GM18861 (cell line): ENCODE data around the gene CDK18.

Experiments used
- ATAC-seq: cut with Tn5 transposase; IDR thresholded peaks from one replicate; pipeline ENCODE4 v1.9.1; 2021; ENCODE audit not compliant: unreplicated experiment

CDK18 gene

DNA sequence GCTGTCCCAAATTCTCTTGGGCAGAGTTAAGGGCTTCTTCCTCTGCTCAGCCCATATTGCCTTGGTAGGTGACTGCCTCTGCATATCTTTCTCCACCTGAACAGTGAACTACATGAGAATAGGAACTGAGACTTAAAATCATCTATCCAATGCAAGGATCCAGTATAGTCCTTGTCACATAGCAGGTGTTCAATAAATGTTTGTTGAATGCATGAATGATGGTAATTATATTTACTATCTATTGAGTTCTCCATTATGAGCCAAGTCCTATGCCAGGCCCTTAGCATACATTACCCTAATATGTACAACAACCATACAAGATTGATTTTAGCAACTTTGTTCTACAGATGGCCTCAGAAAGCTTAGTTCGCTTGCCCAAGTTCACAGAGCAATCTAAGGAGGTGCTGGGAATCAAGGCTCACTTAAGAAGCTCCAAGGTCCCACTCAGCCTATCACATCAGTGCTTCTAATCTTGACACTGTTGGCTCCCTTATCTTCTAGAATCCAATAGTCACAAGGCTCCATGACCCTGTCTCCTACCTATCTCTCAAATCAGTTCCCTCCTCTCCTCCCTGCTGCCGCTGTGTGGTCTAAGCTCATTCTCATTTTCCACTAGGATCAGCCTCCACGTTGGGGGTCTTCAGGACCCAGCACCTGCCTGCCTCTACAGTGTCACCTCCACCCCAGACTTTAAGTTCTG, 2.2 kb upstream of the CDK18 start:
- no peak for ATAC-seq

DNA sequence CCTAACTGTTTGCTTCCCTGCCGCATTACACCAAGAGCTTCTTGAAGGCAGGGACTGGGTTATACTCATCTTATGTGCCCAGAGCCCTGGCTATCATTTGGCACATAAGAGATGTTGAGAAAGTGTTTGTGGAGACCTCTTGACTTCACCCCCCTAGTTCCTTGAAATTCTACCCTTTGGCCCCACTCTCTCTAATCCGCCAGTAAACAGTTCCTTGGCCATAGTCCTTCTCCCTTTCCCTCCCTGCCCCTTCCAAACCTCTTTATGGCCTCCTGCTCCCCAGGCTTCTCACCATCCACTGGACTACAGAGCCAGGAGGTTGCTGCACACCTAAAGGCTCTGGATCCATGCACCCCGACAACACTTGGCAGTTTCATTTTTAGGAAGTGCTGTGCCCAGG, 1.5 kb upstream of the CDK18 start:
- ATAC-seq = no peak

DNA sequence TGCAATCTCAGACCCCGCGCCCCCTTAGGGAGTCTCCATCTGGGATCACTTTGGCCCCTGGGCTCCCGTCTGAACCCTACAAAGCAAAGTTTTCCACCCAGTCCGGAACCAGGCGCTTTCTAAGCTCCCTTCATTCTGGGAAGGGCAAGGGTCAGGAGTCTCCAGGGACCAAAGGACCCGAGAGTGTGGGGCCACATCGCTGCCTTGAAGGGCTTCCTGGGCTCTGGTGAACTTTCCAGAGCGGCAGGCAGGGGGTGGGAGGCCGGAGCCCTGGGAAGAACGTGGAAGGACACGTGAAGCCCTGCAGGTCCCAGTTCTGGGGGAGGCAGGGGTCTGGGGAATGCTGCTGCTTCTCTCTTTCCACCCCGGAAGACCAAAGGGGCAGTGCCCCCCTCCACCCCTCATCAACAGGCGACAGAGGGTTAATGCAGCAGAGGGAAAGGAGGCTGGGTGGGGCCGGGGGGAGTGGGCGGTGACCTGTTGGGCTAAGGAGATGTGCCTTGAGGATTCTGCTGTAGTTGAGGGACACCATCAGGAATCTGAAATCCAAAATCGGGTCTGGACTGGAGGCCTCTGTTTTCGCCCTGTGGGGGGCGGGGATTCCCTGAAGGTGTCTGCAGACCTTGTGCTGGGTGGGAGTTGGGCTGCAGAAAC, 734 bp downstream of the CDK18 start:
- ATAC-seq = no peak

DNA sequence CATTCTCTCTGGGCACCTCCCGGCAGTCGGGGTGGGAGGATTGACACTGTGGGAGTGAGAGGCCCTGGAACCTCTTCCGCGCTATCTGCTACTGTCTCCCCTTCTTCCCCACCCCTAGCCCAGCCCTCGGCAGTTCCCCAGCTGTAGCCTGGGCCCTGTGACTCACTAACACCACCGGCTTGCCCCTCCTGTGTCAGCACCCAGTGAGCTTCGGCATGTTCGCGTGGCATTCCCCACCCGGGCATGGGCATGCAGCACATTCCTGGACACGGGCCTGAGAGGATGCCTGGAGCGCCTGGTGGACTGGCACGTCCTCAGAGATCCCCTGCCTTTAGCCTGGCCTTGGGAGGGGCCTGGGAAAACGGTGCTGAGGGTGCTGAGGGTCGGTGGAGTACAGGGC, 1.3 kb downstream of the CDK18 start:
- ATAC-seq = no peak

DNA sequence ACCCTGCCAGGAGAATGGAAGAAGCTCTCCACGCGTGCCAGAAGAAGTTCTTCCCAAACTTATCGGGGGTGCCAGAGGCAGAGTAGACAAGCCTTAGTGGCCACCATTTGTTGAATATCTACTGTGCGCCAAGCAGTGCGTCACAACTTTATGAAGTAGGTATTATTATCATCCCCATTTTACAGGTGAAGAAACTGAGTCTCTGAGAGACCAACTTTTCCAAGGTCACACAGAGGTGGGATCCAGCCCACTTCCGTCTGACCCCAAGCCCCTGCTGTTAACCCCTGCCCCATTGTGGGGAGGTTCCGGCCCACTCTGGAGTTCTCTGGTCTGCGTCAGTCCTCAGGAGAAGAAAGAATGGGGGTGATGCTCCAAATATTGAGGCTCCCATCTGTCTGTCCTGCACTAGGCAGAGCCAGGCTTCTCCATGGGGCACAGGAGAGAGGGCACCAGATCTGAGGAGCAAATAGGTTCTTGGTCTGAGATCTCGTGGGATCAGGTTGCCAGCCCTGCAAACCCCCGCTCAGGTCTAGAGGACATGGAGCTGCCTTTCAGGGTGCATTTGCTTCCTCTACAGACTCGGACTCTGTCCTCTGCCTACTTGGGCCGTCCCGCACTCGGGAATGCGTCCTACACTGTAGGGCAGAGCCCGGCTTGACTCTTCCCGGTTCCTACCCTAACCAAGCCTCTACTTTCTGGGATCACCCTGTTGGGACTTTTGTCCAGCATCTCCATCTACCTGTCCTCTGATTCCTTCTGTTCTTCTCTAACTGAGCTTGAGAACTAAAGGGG, 2.1 kb downstream of the CDK18 start:
- ATAC-seq = no peak

DNA sequence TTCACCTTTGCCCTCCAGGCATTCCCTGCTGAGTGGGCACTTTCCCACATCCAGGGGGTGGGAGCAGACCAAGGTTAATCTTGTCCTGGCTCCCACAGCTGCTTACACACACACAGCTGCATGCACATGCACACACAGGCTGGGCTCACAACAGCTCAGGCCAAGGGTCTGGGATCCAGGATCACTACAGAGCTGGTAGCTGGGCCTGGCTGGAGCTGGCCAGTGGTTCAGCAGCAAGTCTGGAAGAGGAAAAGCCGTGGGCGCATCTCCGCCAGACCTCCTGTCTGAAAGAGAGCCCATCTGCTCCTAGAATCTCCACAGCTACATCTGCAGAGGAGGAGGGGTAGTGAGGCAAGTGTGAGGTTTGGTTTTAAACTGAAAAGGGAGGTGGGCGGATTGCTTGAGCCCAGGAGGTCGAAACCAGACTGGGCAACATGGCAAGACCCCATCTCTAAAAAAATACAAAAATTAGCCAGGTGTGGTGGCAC, 3.8 kb downstream of the CDK18 start:
- no peak for ATAC-seq

DNA sequence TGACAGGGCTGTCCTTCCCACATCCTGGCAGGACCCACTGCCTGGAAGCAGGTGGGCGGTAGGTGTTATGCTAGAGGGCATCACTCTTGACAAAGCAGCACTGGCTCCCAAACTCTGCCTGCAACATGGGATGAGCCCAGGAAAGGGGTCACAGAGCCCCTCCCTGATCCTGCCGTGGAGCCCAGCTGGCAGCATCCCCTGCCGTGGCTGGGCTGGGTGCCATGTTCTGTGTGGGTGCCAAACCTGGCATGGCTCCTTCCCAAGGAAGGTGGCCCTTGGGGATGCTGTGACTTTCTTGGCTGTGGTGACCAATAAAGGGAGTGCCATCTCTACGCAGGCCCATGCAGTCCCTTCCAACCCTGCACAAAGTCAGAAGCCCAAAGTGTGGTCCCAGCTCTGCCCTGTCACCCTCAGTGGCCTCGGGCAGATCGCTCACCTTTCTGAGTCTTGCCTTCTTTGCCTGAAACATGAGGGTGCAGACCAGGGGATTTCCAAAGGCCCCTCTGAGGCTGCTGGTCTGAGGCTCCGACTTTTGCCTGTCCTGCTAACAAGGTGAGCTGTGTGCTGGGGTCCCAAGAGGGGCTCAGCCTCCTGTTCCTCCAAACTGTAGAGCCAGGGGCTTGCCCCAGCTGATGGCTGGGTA, 6.0 kb downstream of the CDK18 start:
- ATAC-seq = no peak

DNA sequence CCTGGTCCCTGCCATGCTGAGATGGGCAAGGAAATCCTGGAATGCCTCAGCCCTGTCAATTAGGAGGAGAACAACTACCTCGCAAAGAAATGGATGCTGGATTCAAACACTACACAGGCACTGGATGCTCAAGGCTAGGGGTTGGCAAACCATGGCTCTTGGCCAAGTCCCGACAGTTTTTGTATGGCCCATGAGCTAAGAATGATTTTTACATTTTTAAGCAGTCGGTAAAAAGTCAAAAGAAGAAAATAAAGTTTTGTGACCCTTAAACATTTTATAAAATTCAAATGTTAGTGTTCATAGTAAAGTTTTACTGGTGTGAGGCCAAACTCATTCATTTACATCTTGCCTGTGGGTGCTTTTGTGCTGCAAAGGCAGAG, 6.5 kb downstream of the CDK18 start:
- ATAC-seq = no peak

DNA sequence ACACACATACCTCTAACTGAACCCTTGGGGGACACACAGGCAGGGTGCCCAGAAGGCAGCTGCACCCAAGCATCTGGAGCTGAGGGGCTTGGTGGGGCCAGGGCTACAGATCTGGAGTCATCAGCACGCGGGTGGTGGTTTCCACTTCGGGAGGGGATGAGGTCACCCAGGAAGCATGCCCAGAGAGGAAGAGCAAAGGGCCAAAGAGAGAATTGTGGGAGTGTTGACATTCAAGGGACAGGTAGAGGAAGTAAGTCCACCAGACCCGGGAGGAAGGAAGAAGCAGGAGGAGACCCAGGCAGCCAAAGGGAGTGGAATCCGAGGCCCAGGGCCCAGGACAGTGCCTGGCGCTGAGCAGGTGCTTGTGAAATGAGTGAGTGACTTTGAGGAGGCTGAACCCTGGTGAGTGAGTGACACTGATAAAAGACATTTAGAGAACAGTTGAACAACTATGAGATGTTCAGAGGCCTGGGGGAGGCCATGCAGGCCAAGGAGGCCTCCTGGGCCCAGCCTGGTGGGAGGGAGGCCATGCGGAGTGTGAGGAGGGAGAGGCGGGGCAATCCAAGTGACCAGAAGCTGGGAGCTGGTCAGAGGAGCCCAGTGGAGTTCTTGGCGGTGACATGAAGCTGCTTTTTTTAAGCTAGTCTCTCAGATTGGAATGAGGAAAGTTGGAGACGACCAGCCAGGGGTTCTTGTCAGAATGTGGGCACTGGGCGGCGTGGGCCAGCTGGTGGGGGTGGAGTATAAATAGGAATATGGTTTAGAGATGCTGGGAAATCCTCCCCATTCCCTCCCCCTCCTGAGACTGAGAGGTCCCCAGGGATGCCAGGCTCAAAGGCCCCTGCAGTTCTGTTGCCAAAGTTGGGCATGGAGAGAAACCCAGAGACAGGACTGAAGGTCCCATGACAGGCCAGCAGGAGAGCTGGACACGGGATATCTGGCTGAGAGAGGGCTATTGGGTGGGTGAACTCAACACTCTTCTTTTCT, 7.9 kb downstream of the CDK18 start:
- ATAC-seq = no peak

DNA sequence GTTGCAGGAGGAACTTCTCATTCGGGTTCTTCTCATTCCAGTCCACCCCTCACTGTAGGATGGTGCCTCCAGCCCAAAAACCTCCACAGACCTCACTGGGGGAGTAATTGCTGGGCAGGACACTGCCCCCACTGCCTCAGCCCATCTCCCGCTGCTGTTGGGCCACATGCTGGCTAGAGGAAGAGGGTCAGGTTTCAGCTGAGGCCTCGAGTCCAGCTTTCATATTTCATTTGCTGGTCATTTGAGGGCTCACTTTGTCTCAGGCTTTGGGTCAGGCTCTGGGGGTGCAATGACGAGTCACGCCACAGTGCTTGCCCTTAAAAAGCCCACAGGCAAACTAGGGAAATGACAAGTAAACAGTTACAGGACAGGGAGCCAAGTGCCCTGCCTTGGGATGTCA, 9.3 kb downstream of the CDK18 start:
- no peak for ATAC-seq

DNA sequence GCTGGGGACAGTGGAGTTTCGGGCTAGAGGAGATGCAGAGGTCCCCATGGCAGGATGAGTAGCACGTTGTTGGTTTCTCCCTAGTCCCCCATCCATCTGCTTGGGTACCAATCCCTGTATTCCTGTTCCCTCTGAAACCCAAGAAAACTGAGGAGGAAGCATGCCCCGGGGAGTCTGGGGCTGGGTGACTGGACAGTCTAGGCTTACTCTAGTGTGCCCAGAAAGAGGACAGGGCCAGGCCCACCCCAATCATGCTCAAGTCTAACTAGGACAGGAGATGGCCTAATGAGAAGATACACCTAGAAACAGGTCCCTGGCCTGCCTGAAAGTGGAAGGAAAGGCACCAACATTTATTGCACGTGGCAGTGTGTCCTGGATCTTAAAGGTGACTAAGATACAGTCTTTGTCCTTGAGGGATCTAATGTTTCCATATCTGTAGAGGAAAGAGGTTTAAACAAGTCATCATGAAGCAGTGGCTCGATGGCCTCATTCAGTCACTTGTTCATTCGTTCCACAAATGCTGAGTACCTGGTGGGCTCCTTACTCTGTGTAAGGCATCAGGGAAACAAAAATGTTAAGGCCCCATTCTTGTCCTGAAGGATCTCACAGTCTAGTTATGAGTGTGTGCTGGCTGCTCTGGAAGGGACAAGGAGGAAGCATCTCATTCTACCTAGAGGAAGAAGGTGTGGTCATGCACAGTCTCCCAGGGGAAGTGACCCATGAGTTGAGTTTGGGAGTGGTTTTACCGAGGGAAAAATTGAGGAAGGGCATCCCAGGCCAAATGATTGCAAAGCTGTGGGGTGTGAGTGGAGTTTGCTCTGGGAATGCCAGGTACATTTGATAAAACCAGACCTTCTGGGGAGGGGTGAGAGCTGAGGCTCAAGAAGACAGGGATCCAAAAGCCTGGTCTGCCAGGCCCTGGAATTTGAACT, 10.0 kb downstream of the CDK18 start:
- ATAC-seq = no peak

DNA sequence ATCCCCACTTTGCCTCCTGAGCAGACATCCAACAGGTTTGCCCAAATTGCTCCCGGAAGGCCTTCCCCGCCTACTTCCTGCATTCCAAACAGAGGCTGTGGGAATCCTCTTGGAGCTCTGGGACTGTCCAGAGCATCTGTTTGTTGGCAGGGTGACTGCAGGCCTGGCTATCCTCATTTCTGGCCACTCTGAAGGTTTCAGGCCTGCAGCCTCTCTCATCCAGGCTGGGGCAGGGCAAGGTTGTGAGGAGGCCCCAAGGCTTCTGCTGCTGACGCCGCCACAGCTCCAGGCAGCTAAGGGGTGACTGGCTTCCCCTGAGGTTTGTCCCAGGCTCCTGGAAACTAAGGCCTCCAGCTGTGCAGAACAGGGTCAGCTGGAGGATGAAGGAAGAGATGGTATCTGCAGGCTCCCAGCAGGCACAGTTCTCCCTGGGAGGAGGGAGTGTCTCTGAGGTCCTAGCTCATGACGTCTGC, 11.3 kb downstream of the CDK18 start:
- ATAC-seq = no peak

DNA sequence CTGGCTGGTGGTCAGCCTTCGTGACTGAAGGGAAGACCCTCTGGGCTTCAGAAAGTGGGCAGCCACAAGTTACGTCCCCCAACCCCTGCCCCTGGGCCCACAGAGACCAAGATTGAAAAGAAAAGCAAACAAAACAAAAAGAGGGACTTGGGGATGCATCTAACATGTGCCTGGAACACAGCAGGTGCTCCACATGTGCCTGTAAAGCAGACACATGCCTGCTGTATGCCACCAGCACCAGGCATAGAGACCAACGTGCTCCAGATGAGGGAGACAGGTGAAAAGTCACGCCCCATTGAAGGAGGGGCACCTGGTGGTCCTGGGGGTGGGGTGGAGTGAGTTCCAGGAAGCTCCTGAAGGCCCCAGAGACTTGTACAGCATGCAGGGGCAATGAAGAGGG, 11.9 kb downstream of the CDK18 start:
- ATAC-seq = no peak

DNA sequence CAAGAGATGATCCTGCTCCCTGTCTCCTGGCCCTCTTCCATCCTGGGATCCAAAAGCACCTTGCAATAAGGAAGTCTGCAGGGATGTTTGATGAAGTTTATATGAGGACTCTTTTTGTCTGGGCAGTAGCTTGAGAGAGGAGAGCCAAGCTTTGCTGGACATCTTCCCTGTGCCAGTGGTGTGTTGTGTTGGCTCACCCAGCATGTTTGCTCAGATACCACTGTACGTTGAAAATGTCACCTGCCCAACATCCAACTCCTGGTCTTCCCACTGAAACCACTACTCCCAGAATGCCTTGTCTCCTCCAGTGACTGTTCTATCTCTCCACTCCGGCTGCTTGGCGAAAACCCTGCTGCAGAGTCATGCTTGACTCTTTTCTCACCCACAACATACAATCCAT, 12.8 kb downstream of the CDK18 start:
- ATAC-seq = no peak

DNA sequence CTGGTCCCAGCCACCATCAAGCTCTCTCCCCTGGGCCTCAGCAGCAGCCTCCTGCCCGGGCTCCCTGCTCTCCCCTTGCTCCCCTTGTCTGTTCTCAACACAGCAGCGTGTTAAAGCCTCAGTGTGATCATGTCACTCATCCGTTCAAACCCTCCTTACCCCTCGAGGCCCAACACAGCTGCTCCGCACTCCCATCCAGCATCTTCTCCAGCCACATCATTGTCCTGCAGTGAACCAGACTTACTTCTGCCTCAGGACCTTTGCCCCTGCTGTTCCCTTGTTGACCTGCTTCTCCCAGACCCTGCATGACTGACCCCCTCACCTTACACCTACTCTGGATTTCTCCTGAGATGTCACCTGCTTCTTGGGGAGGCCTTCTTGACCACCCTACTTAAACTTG, 13.3 kb downstream of the CDK18 start:
- ATAC-seq = no peak

DNA sequence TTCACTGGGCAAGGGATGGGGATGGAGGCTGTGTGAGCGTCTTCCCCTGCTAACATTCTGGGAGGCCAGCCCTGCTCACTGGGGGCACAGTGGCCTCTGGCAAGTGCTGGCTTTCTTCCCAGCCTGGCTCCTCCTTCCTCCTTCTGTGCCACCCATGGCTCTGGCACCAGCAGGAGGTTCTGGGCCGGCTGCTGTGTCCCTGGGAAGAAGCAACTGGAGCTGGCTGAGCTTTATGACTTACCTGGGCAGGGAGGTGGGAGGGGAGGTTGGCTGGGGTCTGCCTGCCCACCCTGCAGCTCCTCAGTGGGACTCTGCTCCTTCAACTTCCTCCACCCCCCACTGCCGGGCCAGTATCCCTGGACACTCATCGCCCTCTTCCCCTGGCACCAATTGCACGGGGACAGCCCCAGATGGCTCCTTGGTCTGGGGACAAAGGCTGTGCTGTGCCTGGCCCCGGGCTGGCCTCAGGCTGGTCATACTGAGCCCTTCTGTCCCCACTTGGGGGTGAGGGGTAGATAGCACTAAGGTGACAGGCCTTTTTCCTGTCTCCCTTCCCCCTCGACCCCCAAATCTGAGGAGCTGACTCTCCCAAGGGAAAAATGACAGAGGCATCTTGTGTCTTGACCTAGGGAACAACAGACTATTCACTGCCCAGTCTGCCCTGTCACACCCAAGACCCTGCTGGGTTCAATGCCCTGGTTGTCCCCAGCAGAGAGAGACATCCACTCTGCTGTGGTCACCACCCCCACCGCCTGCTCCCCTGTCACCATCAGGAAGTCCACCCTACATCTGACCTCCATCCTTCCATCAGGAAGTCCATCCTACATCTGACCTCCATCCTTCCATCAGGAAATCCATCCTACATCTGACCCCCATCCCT, 14.4 kb downstream of the CDK18 start:
- no peak for ATAC-seq

DNA sequence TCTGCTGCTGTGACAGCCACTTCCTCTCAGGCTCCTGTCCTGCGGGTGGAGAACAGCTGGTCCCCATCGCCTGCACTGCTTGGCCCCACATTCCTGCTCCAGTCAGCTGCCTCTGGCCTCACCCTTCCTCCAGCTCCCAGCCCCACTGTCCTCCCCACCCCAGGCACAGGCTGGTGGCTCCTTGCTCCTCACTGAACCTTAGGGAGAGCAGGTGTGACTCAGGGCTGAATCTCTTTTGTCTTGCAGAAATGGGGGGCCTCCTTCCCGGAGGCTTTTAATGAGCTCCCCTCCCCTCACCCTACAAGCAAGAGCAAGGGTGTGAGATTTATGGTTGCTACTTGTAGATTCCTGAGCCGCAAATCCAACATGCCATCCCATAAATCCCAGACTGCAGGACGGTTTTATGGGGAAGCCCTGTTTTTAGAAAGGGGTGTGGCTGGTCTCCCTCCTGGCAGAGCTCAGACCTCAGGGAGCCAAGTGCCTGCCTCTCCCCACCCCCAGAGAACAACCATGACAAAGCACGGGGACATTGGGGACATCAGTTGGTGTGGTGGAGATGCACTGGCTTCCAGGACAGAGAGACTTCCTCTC, 15.2 kb downstream of the CDK18 start:
- ATAC-seq = no peak

DNA sequence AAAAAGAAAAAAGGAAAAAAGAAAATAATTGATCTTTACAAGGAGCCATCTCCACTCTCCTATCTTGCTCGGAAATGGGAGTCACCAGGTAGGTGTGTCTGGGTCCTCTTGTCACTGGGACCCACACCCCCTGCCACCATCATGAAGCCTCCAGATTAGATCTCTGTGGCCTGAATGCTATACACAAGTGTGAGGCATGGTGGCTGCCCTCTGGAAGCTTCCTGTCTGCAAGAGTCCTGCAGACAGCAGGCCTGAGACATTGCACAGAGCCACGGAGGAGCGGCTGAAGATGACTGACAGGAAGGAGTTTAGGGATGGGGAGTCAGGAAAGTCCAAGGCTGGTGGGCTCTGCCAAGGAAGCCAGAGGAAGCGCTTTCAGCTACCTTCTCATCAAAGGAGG, 16.2 kb downstream of the CDK18 start:
- ATAC-seq = no peak
